HK-2 (cell line): ENCODE results near the gene PDGFRB.
A peak's percentile ranks its signal among the peaks of the same experiment; 100 is the strongest.
"Not testable (repeated sequence)": the region's sequence is repeated elsewhere in the genome, so short reads cannot be mapped to it uniquely, and the experiment has no call there.

Source experiments
- DNase-seq: peaks from one replicate; pipeline ENCODE4 v3.0.0-alpha.2; 2018; ENCODE audit not compliant: unreplicated experiment

PDGFRB gene

DNA sequence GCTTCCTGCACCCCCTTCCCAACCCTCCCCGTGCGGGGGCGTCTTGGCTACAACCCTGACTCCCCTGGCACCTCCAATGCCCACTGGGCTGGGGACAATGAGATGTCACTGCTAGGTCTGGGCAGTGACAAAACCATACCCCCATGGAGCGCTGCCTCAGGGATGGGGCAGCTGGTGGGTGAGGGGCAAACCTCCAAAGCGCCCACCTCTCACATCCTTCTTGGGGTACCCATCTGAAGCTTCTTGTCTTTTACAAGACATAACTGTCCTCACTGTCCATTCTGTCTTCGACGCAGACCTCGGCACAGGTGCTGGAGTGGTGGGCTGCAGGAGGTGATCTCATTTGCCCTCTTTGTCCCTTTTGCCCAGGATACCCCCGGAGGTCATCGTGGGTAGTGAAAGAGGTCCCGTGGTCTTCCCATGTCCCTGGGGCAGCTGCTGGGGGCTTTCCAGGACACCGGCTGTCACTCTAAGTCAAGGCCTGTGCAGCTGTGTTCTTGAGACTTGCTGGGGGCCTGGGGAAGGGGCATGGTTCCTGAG is 41.5 kb downstream of the PDGFRB start:
- DNase-seq: no peak

DNA sequence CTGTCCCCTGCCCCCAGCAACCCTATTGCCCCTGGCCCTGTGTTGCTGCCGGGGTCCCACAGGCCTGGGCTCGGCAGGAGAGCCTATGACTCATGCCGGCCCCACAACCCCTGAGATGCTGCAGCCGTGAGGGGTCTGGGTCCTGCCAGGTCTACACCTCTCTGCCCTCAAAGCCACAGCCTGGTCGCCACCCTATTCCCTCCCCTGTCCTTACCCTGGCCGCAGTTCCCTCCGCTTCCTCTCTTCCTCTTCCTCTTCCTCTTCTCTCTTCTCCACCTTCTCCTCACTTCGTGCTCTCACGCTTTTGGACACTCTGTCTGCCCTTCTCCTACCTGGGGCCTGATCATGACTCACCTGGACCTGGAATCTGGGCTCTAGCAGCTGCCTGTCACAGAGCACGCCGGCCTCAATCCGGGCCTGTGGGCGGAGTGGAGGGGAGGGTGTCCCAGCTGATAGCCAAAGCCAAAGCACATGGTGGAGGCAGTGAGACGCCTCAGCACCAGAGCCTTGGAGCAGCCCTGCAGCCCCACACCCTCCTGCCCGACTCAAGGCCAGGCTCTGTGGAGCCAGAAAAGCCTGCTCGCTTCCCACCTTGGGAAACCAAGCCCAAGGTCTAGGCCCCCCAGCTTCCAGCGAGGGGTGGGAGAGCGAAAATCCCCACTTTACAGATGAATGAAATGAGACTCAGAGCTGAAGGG is 42.4 kb downstream of the PDGFRB start:
- peak; percentile 54 for DNase-seq

DNA sequence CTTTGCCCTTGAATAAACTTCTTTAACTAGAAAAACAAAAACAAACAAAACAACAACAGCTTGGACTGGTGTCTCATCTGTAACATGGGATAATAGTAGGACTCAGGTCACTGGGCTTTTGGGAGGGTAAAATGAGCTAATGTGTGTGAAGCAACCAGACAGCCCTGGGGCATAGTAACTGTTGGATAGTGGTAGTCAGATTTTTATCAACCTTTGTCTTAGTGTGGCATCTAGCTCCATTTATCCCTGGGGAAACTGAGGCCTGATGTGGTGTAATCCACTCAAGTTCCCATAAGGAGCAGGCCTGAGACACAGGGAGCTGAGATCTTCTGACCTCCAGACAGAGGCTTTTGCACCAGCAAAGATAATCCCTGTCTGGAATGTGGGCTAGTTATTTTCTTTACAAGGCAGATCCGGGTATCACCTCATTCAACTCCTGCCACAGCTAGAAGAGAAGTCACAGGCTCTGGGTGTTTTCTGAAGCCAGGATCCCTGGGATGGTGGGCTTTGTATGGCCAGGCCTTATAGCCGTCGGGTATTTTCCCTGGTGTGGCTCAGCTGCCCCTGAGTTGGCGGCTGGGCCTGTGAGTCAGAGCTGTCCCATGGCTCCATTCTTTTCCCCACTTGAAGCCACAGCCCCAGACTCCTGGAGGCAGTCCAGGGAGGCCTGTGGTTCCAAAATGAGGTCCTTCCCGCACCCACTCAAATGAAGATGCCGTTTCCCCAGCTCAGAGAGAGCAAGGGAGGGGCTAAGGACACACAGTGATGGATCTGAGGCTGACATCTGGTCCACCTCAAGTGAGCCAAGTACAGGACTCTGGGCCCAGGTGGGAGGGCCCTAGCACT is 43.2 kb downstream of the PDGFRB start:
- peak; percentile 66 for DNase-seq

DNA sequence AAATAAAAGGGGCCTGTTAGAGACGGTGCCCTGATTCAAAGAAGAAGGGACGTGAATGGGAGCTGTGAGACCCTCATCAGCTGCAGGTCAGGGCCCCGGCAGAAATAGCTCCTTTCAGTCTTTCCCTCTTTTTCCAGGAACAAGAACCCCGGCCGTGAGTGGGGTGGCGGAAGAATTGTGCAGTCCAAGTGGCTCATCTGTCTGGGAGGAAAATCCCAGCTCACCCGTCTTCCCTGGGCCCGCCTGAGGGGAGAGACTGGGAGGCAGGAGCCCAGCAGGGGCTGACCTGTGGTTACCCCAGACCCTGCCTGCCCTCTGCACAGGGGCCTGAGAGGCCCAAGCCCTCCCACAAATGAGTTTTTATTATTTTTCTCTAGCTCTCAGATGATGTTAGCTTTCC is 44.5 kb downstream of the PDGFRB start:
- no peak for DNase-seq

DNA sequence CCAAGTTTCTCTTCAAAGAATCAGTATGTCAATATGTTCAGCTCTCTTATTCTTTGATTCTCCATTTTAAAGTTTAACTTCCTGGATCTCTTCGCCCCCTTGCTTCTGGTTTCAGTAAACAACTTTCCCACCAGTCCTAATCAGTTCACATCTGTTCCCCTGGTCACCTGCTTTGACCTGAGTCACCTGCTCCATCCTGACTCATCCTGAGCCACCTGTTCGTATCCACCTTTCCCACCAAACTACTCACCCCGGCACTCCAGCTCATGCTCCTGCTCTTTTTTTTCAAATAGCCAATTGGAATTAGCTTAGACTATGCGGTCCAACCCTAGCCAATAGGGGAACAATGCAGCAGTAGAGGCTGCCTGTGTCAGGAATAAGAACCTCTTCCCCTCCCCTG is 45.7 kb downstream of the PDGFRB start:
- DNase-seq: no peak

DNA sequence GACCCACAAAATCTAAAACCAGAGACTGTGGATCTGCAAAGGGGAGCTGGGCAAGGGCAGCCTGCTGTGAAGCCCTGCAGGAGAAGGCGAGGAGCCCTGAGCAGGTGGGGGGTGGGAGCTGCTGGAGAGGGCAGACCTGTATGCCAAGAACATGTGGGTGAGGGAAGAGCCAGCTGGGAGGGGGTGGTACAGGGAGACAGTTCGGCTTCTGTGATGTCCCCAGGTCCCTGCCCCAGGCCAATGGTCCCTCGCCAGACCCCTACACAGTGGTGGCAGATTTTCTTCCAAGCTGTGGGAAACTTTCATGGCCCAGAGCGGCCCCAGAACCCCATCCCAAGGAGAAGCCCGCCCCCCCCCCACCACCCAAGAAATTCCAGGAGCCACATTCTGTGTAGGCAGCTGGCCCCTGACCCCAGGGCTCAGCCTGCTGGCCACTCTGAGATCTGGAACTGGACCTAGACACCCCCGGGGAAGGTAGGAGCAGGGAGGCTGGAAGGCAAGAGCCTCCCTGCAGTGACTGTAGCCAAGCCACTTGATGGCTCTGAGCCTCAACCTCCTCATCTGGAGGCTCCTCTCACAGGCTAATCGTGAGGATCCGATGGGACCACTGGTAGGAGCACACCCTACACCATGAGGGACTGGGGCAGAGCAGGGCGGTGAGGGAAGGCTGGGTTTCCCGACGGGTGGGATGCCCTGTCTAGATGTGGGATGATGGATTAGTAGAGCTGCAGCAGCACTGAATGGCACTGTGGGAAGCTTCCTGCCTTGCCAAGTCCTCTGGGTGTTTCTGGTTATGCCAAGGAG is 46.7 kb downstream of the PDGFRB start:
- DNase-seq: no peak

DNA sequence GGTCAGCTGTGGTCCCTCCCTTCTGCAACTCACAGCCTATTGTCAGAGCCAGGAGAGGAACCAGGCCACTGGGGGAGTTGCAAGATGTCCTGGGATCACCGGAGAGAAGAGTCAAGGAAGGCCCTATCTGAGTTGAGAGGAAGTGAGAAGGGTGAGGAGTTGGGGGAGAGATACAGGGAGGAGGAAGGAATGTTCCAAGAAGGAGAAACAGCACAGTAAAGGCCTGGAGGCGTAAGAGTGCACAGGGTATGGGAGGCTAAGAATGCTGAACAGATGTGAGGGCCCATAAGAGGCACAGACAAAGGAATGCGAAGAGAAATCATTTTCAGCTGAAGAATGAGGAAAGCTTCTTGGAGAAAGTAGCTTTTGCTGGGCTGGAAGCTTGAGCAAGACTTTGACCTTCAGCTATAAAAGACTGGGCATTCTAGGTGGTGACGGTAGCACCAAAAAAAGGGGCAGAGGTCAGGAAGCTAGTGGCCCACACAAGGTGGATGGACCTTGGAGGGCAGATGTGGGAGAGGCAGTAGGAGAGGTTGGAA is 47.7 kb downstream of the PDGFRB start:
- DNase-seq: no peak

DNA sequence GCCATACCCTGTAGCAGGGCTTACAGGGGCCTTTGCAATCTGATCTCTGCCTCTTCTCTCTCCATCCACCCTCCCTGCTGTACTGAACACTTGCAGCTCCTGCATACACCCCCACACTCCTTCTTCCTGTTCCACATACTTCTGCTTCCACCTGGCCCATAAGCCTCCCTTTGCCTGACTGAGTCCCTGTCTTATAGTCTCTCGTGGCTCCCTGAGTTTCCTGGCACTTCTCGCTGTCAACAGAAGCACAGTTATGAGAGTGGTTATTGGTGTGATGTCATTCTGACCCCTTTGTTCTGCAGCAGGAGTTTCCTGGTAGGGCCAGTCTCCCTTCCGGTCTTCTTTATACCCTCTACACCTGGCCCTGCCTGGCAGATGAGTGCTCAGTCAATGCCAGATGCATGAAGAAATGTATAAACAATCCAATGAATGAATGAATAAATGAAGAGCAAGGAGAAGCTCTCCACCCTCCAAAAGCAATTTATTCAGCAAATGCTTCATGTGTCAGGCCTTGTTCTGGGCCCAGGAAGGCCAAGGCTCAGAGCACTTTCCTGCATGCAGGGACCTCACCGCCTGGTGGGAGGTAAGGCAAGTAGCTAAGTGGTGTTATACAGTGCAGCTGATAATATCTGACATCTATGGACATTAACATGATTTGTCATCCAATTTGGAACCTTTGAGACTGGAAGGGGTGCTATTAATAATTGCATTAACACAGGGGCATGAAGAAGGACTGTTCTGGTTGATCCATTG is 48.8 kb downstream of the PDGFRB start:
- DNase-seq: no peak

DNA sequence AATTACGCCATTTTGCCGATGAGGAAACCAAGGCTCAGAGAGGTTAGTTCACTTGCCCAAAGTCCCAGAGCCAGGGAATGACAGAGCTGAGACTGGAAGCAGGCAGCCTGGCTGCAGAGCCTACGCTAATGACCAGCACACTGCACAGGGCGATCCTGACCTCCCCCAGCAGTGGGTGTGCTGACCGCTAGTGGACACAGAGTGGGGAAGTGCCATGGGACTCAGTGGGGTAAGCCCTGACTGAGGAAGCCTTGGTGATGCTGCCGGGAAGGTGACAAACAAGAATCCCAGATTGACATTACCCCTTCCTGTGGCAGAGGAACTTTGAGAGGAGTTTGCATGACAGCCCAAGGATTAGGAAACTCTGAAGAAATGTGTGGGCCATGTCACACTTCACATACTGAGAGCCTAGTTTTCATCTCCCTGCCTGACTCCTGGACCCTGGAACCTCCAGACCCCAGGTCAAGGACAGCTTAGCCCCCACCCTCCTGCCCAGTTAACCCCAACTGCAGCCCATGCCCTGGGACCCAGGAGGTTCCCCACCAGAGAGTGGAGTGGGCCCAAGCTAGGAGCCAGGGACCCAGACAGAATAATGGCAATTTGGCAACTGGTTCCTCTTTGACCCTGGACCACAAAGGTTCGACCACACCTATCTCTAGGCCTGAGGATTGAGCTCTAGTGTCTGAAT is 49.6 kb downstream of the PDGFRB start:
- DNase-seq: no peak

DNA sequence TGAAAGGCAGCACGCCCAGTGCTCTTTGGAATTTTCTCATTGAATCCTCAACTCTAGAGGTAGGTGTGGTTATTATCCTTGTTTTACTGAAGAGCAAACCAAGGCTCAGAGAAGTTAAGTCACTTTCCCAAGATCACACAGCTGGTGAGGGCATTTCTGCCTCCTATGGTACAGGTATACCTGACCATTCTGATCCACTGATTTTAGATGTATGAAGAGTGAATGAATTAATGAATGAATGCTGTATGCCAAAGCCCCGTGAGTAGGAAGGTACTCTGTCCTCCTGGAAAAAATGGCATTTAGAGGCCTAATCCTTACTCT is 51.1 kb downstream of the PDGFRB start:
- no peak for DNase-seq

DNA sequence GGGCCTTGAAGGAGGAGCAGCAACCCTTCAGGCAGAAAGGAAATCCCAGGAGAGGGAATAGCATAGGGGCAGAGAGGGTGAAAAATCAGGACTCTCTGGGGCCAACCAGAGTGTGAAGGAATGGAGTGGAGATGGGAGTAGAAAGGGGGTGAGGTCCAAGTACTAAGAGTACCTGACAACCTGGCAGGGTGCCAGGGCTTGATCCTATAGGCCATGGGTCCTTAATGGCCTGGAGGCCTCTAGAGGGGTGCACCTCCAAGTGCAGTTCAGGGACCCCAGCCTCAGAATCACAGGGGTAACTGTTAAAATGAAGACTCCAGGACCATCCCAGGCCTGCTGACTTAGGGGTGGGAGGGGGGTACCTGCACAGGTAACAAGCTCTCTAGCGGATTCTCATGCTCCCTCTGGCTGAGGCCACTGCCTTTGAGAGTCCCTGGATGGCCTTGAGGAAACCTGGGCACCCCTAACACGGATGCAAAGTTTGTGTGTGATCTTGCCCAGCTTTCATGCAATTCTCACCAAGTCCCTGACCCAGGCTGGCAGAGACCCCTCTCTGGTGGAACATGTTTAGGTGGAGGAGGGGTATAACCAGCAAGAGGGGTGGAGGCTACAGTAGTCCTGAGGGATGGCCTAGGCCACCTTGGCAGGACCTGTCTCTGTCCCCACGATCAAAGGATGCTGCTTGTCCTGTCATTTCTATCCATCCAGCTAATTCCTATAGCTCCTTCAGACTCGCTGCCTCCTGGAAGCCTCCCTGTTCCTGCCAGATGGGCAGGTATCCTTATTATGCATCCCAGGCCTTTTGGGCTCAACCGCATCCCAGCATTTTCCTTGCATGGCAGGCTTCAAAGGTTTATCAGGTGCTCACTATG is 51.7 kb downstream of the PDGFRB start:
- DNase-seq: no peak

DNA sequence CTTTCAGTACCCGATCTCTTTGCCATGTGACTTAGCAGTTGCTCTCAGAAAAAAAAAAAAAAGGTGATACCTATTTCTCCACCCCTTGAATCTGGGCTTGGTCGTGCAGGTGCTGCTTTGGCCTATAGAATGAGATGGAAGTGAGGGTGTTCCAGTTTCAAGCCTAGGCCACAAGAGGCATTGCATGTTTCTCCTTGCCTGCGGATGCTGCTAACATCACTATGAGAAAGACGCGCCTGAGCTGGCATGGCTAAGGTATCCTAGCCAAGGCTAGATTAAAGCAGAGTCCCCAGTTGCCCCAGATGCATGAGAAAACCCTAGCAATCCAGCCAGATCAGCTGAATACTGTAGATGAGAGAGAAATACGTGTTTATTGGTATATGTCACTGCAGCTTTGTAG is 54.6 kb downstream of the PDGFRB start:
- DNase-seq: no peak

DNA sequence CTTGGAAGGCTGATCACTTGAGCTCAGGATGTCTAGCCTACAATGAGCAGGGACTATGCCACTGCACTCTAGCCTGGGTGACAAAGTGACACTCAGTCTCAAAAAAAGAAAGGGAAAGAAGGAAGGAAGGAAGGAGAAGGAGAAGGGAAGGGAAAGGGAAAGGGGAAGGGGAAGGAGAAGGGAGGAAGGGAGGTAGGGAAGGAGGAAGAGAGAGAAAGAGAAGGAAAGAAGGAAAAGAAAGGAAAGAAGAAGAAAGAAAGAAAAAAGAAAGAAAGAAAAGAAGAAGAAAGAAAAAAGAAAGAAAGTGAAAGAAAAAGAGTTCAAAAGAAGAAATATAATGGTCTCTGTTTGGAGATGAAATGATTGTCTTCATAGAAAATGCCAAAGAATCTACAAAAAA is 58.5 kb downstream of the PDGFRB start:
- no peak for DNase-seq

DNA sequence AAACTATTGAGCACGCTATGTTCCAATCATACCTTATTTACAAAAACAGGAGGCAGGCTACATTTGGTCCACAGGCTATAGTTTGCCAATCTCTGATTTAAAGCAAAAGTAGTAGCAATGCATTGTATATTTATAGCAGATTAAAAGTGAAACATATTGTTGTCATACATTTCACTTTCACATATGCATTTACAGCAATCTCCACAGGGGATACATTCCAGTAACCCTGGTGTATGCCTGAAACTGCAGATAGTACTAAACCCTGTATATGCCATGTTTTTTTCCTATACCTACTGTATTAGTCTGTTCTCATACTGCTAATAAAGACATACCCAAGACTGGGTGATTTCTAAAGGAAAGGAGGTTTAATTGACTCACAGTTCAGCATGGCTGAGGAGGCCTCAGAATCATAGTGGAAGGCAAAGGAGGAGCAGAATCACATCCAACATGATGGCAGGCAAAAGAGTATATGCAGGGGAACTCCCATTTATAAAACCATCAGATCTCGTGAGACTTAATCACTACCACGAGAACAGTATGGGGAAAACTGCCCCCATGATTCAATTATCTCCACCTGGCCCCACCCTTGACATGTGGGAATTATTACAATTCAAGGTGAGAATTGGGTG is 63.4 kb downstream of the PDGFRB start:
- DNase-seq: no peak

DNA sequence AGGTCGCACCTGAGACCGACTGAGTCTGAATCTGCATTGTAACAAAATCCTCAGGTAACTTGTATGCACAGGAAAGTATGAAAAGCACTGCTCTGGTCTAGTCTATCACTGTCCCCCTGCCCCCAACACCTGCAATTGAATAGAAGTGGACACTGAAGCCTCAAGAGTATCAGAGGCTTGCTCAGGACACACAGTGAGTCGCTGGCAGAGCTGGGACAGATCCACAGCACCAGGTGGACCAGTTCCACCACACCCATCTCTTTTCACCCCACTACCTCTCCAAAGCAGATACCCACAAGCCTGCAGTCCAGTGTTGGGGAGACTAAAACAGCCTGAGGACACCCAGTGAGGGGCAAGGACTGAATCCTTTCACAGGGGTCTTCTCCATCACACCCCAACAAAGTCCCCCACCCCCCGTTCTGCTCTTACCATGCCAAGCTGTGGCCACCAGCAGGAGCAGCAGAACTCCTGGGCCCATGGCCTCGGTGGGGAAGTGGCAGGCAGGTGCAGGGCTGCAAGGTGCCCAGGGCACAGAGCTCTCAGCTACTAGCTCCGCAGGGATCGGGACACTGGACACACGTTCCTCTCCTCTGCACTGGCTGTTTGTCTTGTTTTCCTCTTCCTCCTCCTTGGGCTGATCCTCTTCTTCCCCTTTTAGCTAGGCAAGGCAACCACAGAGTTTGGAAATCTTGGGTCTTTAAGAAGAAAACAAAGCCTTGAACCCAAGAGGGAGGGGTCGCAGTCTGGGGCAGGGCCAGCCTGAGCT is 69.5 kb downstream of the PDGFRB start, which contains the start of gene CSF1R:
Gene CSF1R, minus strand, starts transcription at position 605 of the 766 bp plus-strand sequence. Its CDS starts 127 bp downstream, at position 478.
- DNase-seq: no peak

DNA sequence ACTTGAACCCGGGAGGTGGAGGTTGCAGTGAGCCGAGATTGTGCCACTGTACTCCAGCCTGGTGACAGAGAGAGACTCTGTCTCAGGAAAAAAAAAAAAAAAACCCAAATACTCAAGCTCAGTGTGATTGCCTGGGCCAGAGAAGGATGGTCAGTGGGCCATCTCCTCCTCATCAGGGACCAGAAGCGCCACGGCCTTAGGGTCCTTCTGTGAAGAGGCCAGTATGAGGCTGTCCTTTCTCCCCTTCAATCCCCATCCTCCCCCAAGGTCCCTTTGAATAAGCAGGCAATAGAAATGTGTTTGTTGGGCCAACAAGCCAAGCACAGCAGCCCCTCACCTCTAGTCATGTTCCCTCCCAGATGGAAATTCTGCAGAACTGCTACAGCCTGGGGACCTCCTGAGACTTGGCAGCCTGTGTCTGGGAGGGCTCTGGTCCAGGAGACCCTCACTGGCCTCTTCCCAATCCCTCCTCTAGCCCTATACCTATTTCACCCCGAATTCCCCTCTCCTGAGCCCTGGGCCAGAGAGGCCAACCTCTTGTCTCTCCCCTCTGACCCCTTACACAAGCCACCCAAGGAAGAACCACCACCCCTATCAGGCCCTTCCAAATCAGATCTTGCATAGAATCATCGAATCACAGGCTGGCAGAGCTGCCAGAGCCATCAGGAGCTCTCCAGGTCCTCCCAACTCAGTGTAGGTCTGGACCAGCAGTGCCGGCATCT is 70.3 kb downstream of the PDGFRB start:
- DNase-seq: no peak

DNA sequence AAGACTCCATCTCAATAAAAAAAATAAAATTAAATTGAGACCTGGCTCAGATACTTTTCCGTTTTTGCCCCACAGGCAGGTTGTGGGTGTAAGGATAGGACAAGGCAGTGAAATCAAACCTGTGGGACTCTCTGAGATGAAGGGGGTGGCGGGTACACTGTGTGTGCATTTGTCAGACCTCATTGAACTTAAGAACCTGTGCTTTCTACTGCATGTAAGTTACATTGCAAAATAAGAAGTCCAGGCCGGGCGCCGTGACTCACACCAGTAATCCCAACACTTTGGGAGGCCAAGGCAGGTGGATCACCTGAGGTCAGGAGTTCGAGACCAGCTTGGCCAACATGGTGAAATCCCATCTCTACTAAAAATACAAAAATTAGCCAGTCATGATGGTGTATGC is 70.9 kb downstream of the PDGFRB start:
- not testable (repeated sequence) for DNase-seq

DNA sequence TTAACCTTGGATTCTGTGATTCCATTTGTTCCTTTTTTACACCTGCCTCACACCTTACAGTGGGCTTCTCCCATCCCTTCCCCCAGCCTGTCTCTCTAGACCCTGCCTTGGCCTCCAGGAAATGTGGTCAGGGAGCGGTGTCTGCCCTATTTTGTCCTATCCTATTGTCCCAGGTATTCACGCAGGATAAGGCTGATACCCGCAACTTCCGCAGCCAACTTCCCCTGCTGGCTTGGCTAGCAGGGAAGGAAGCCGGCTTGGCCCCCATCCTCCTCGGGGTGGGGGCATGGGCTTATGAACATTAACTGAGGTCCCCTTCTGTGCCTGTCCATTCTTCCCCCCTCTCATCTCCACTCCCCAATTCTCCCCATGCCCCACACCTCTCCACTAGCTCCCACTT is 72.8 kb downstream of the PDGFRB start:
- DNase-seq: no peak
